ENCODE measurements around the gene PIGO. TPM values are rescaled to one million over a fixed set of nuclear protein-coding genes. Genes with fewer than 3 reads are reported as not detected.

PIGO gene
- total RNA-seq, 1 donor from 2014 or later, result 25.2 TPM

DNA sequence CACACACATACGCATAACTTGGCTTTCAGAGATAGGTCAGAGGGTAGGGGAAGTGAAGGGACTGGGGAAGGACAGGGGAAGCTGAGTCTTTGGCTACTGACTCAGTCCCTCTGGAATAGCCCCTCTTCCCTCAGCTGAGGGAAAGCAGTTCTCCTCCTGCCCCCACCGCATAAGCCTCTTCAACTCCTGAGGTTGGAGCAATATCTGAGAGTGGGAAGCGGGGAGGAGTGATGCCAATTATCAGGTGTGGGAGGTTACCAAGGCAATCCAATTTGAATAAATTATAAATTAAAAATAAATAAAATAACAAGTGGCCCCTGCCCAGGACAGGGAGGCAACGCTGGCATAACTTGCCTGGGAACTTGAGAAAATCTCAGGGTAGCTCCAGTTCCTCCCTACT, 8.2 kb upstream of the PIGO start:
- intact Hi-C loops (cut with DNase I), result no loop called here
- TF ChIP-seq, protein P1, sequence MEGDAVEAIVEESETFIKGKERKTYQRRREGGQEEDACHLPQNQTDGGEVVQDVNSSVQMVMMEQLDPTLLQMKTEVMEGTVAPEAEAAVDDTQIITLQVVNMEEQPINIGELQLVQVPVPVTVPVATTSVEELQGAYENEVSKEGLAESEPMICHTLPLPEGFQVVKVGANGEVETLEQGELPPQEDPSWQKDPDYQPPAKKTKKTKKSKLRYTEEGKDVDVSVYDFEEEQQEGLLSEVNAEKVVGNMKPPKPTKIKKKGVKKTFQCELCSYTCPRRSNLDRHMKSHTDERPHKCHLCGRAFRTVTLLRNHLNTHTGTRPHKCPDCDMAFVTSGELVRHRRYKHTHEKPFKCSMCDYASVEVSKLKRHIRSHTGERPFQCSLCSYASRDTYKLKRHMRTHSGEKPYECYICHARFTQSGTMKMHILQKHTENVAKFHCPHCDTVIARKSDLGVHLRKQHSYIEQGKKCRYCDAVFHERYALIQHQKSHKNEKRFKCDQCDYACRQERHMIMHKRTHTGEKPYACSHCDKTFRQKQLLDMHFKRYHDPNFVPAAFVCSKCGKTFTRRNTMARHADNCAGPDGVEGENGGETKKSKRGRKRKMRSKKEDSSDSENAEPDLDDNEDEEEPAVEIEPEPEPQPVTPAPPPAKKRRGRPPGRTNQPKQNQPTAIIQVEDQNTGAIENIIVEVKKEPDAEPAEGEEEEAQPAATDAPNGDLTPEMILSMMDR (IDR thresholded peaks at IDR 0.05), result no peak
- ATAC-seq (no peak), DNase-seq (peak; percentile 11)
- Histone ChIP-seq H3K27me3 (no peaks in the 10 kb centered on the region), H3K27ac (no peak overlapping the region), H3K36me3 (peaks cover 65% of the 10 kb centered on the region), H3K9me3 (no peaks in the 10 kb centered on the region), H3K4me1 (peaks cover 17% of the 10 kb centered on the region), H3K4me3 (no peak overlapping the region)

DNA sequence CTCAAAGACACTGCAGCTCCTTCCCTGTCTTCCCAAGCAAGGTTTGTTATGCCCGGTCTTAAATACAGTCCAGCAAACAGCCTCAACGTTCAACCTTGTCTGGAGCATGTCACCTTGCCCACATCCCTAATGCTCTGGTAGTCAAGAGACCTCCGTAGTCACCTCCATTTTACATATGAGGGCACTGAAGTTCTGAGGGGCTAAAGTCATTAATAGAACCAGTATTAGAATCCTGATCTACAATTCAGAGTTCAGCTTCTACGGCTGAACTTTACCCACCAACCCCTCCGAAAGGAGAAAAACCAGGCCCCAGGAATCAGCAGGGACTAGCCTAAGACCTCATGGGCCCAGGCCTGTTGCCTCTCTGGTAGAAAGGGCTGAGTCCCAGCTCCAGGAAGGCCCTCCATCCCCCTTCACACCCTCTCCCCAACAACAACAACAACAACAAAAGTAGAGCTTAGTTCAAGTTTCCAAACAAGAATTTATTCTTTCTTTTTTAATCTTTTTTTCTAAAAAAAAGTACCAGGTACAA, 7.3 kb upstream of the PIGO start:
- H3K27me3 ChIP-seq, result no peaks in the 10 kb centered on the region
- H3K4me3 ChIP-seq, result peak overlapping the region; percentile 86
- TF ChIP-seq, protein P1 (IDR thresholded peaks at IDR 0.05), result no peak
- H3K9me3 ChIP-seq, result no peaks in the 10 kb centered on the region
- H3K27ac ChIP-seq, result peak overlapping the region; percentile 92
- H3K4me1 ChIP-seq, result peaks cover 17% of the 10 kb centered on the region
- ATAC-seq (no peak), DNase-seq (peak; percentile 9)
- intact Hi-C loops (cut with DNase I), result no loop called here
- peaks cover 68% of the 10 kb centered on the region for H3K36me3 ChIP-seq

DNA sequence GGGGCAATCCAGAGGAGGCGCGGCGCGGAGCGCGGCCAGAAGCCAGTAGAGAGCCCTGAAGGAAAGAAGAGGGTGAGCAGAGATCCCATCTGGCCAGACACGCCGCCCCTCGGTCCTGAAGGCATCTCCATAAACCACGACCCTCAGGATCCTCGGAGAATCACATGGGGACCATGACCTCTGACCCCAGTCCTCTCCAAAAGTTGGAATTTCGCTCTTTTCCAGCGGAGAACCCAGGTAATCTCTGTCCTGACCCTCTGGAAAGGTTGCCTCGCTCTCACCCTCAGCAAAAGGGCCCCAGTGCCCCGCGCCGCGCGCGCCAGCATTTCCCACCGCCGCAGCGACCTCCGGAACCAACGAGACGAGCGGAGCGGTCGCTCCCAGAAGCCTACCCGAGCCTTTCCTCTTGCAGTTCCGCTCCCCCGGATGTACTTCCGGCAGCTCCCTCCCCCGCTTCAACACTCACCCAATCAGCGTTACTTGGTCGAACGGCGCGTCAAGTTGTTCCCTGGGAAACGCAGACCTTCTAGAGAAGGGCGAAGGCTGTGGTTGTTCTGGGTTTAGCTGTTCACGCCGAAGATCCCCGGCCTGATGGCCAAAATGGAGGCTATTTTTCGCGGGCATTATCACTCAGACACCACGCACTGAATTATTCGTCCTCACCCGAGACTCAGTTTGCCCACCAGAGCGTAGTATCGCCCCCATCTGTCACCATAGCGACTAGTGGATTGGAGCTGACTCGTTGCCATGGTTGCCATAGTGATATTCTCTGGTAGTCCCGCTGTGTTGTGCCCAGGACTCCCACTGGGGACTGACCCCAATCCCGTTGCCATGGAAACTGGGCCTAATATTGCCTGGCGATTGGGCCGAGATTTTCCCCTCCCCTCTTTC, 6.6 kb upstream of the PIGO start, which contains the start of gene STOML2:
Gene STOML2, minus strand, starts transcription at position 363 of the 891 bp plus-strand sequence. Its CDS starts 37 bp downstream, at position 326.
- peak within 1 kb of the TSS; percentile 86 for H3K4me3 ChIP-seq
- no peaks in the 10 kb centered on the region for H3K27me3 ChIP-seq
- intact Hi-C loops (cut with DNase I), result no loop called here
- no peaks in the 10 kb centered on the region for H3K9me3 ChIP-seq
- H3K36me3 ChIP-seq, result peaks cover 63% of the 10 kb centered on the region
- DNase-seq, result peak; percentile 95
- H3K27ac ChIP-seq, result peak within 1 kb of the TSS; percentile 92
- ATAC-seq, result peak; percentile 98
- TF ChIP-seq, protein P1 (IDR thresholded peaks at IDR 0.05), result no peak
- H3K4me1 ChIP-seq, result peaks cover 17% of the 10 kb centered on the region

DNA sequence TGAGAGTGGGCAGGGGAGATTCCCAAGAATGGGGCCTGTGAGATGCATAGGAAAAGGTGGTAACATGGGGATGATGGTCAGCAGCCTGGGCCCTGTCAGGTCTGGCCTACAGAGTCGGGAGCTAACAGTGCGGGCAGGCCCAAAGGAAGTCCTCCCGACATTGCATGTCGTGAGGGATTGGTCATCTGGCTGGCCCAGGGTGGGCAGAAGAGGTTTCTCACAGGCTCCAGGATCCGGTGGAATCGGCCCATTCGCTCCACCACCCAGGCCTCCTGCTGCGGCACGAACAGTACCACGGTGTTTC, 6.0 kb upstream of the PIGO start:
- intact Hi-C loops (cut with DNase I), result no loop called here
- Histone ChIP-seq H3K4me1 (peaks cover 17% of the 10 kb centered on the region), H3K9me3 (no peaks in the 10 kb centered on the region), H3K4me3 (peak overlapping the region; percentile 86), H3K27ac (peak overlapping the region; percentile 92), H3K36me3 (peaks cover 57% of the 10 kb centered on the region), H3K27me3 (no peaks in the 10 kb centered on the region)
- no peak for DNase-seq
- TF ChIP-seq, protein P1 (IDR thresholded peaks at IDR 0.05), result no peak
- ATAC-seq, result peak; percentile 1

DNA sequence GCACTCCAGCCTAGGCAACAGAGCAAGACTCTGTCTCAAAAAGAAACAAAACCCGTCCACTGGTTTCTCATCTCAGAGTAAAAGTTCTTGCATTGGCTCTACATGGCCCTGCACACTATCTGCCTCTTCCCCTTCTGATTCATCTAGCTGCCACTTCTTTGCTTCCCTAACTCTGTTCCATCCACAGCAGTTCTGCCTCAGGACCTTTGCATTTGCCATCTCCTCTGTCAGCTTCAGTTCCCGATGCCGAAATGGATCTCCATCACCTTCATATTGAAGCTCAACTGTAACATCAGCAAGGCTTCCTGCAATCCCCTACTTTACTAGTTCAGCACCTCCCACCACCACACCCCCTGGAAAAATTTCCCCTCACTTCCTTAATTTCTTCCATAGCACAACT, 1.2 kb upstream of the PIGO start:
- DNase-seq (no peak), ATAC-seq (no peak)
- no peaks in the 10 kb centered on the region for H3K27me3 ChIP-seq
- H3K27ac ChIP-seq, result no peak overlapping the region
- TF ChIP-seq, protein P1 (IDR thresholded peaks at IDR 0.05), result no peak
- intact Hi-C loops (cut with DNase I), result no loop called here
- H3K4me3 ChIP-seq, result no peak overlapping the region
- peaks cover 37% of the 10 kb centered on the region for H3K36me3 ChIP-seq
- no peaks in the 10 kb centered on the region for H3K9me3 ChIP-seq
- H3K4me1 ChIP-seq, result peaks cover 18% of the 10 kb centered on the region
